HG03097 (cell line): ENCODE results near the gene MICAL2.

Source experiments
- ATAC-seq: cut with Tn5 transposase; IDR thresholded peaks from one replicate; pipeline ENCODE4 v1.9.1; 2021; ENCODE audit not compliant: unreplicated experiment, low FRiP score

The MICAL2 gene

GRCh38 chr11:12278766-12279671 lies 168.6 kb downstream of the MICAL2 start:
- no peak for ATAC-seq

DNA sequence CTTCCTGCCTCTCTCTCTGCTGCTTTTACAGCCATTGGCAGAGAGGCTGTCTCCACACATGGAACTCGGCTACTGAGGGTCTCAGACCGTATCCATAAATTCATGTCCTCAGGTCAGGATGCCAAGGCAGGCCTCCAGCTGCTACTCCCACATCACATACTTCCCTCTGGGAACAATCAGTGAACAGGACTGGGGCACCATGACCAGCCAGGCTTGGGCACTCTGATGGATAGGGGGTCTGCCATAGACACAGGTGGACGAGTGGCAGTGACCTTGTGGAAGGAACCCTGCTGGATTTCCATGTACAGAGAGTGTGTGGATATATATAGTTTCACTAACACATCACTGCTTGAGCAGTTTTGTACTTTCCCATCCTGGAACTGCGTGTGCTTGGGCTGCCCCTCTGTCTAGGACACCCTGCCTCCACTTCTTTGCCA lies 169.3 kb downstream of the MICAL2 start:
- no peak for ATAC-seq

DNA sequence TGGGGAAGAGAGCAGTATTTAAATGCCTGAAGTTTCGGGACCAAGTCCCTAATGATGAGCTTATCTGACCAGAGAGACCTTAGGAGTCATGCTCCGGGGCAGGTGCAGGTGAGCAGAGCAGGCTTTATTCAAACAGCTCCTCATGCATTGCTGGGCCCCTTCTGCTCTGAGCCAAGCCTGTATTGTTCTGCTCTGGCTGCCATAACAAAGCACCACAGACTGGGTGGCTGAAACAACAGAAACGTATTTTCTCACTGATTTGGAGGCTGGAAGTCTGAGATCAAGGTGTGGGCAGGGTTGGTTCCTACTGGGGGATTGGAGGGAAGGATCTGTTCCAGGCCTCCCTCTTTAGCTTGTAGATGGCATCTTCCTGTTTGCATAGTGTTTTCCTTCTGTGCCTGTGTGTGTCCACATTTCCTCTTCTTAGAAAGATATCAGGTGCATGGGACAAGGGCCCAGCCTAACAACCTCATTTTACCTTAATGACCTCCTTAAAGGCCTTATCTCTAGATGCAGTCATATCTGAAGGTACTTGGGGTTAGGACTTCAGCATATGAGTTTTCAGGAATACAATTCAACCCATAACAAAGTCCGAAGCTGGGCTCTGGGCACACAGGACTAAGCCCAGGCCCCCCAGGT lies 169.9 kb downstream of the MICAL2 start:
- ATAC-seq = no peak

- ATAC-seq = no peak
Observed at GRCh38 chr11:12280838-12281565, 170.6 kb downstream of the MICAL2 start.

DNA sequence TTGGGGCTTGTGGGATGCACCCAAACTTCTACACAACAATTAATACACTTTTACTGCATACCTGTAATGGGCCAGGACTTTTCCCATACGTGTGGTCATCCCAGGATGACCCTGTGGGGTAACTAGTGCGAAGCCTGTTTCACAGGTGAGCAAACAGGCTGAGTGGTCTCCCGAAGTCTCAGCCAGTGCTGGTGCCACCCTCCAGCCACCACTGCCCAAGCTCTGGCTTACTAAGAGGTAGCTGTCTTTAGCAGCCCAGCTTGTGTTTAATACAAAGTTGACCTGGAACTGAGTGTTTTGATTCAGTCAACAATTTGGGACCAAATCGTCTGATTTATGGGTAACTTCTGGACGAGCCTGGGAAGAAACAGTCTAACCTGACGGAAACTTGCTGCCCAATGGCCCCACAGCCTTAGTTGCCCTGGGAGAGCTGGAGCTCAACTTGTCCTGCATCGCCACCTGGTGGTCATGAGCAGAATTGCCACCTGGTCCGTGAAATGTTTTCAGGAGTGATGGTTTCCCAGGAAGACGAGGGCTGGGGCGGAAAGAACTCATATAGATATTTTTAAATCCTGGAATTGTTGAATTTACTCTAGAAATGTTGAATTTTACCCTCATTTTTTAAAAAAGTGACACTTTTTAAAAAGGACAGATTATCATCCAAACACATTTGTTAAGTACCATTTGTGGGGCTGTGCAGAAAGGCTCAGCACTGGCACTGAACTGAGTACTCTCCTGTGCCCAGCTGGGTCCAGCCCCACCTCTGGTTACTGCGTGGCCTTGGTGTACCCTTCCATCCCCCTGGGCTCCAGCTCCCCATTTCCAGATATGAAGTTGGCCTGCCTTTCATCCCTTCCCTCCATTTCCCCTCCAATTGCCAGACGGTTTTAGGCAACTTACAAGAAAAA lies 171.4 kb downstream of the MICAL2 start:
- no peak for ATAC-seq

- no peak for ATAC-seq
Observed at GRCh38 chr11:12282676-12283075, 172.3 kb downstream of the MICAL2 start.

- no peak for ATAC-seq
Observed at GRCh38 chr11:12284316-12285050, 174.1 kb downstream of the MICAL2 start.

DNA sequence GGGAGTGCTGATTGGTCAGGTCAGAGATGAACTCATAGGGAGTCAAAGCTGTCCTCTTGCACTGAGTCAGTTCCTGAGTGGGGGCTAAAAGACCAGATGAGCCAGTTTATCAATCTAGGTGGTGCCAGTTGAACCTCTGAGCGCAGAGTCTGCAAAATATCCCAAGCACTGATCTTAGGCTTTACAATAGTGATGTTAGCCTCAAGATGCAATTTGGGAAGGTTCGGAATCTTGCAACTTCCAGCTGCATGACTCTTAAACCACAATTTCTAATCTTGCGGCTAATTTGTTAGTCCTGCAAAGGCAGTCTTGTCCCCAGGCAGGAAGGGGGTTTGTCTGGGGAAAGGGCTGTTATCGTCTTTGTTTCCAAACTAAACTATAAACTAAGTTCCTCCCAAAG lies 174.7 kb downstream of the MICAL2 start:
- ATAC-seq = no peak

DNA sequence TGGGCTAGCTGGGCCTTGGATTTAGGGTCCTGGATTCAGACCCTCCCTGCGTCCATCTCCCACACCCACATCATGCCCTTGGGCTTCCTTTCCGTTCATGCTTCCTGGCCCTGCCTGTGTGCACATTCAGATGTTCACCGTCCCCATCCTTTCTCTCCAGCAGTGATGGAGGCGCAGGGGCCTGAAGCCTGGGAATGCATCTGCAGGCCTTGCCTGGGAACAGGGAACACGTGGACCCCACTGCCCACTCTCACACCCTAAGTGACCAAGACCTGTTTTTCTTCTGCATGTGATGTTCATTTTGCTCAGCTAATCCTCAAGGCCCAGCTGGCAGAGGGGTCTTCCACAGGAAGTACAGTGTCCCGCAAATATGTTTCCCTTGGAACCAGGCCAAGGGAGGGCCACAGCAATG lies 175.4 kb downstream of the MICAL2 start:
- ATAC-seq = no peak

GRCh38 chr11:12286606-12287005 lies 176.2 kb downstream of the MICAL2 start:
- no peak for ATAC-seq

DNA sequence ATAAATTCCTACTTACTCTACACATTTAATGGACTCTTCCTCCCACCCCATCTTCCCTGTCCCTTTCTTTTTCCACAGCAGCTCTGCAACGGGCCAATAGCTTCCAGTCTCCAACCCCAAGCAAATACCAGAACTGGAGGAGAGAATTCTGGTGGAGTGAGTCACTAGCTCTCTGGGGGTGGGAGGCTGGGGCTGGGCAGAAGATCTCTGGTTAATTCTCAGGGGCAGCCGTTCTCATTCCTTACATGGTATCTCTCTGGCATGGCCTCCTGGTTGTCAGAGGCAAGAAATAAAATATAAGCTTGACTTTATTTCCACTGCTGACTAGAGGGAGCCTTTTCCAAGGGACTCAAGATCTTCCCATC lies 176.6 kb downstream of the MICAL2 start:
- ATAC-seq = no peak

GRCh38 chr11:12287374-12288211 lies 177.2 kb downstream of the MICAL2 start:
- no peak for ATAC-seq

- no peak for ATAC-seq
Observed at GRCh38 chr11:12288212-12288930, 178.0 kb downstream of the MICAL2 start.

- no peak for ATAC-seq
Observed at GRCh38 chr11:12288931-12289666, 178.7 kb downstream of the MICAL2 start.

- ATAC-seq = no peak
Observed at GRCh38 chr11:12289667-12290476, 179.5 kb downstream of the MICAL2 start.

- ATAC-seq = no peak
Observed at GRCh38 chr11:12290477-12290922, 180.1 kb downstream of the MICAL2 start.

GRCh38 chr11:12291313-12291712 lies 180.9 kb downstream of the MICAL2 start:
- ATAC-seq = no peak
